Measurements from ENCODE around the gene TRIM24.

GRCh38 chr7:138550337-138550736, 90.3 kb downstream of the TRIM24 start:
- TF ChIP-seq, protein P1, sequence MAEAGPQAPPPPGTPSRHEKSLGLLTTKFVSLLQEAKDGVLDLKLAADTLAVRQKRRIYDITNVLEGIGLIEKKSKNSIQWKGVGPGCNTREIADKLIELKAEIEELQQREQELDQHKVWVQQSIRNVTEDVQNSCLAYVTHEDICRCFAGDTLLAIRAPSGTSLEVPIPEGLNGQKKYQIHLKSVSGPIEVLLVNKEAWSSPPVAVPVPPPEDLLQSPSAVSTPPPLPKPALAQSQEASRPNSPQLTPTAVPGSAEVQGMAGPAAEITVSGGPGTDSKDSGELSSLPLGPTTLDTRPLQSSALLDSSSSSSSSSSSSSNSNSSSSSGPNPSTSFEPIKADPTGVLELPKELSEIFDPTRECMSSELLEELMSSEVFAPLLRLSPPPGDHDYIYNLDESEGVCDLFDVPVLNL (CRISPR knock-in tag; IDR thresholded peaks at IDR 0.05; ENCODE audit: borderline replicate concordance, low read depth) = no peak
- TF ChIP-seq, protein P2, sequence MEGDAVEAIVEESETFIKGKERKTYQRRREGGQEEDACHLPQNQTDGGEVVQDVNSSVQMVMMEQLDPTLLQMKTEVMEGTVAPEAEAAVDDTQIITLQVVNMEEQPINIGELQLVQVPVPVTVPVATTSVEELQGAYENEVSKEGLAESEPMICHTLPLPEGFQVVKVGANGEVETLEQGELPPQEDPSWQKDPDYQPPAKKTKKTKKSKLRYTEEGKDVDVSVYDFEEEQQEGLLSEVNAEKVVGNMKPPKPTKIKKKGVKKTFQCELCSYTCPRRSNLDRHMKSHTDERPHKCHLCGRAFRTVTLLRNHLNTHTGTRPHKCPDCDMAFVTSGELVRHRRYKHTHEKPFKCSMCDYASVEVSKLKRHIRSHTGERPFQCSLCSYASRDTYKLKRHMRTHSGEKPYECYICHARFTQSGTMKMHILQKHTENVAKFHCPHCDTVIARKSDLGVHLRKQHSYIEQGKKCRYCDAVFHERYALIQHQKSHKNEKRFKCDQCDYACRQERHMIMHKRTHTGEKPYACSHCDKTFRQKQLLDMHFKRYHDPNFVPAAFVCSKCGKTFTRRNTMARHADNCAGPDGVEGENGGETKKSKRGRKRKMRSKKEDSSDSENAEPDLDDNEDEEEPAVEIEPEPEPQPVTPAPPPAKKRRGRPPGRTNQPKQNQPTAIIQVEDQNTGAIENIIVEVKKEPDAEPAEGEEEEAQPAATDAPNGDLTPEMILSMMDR (IDR thresholded peaks at IDR 0.05) = no peak
- TF ChIP-seq, protein P3, sequence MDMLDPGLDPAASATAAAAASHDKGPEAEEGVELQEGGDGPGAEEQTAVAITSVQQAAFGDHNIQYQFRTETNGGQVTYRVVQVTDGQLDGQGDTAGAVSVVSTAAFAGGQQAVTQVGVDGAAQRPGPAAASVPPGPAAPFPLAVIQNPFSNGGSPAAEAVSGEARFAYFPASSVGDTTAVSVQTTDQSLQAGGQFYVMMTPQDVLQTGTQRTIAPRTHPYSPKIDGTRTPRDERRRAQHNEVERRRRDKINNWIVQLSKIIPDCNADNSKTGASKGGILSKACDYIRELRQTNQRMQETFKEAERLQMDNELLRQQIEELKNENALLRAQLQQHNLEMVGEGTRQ (CRISPR knock-in tag; IDR thresholded peaks at IDR 0.05) = no peak
- no peak for TF ChIP-seq STAT6 (CRISPR knock-in tag; conservative IDR thresholded peaks at IDR 0.05; ENCODE audit: low read depth)

All from WTC11 (cell line).